Fibroblast of the conjunctiva (primary cell): Measurements from ENCODE around the gene ADGRB3.
"Not testable (repeated sequence)": the region's sequence is repeated elsewhere in the genome, so short reads cannot be mapped to it uniquely, and the experiment has no call there.

Experiments used
- DNase-seq: peaks from one replicate; pipeline ENCODE4 v3.0.0-alpha.2; 2010; ENCODE audit warnings: low read depth

ADGRB3 gene

DNA sequence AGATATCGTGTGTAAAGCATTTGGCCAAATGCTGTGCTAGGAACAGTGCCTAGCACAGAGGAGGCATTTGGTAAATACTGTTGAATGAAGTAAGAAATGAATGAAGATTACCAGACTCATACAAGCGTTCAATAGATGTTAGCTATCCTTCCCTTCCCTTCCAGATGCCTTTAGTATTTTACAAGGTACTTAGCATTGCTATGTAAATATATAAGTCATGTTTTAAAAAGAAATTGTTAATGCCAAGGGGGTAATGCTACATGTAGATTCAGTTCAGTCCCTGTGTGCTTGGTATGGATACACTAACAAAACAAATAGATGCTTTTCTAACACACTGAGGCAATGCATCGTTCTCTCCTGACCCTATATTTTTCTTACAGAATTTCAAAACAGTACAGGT, 407.2 kb downstream of the ADGRB3 start:
- DNase-seq, result no peak

GRCh38 chr6:69044534-69044933, 409.5 kb downstream of the ADGRB3 start:
- DNase-seq, result no peak

DNA sequence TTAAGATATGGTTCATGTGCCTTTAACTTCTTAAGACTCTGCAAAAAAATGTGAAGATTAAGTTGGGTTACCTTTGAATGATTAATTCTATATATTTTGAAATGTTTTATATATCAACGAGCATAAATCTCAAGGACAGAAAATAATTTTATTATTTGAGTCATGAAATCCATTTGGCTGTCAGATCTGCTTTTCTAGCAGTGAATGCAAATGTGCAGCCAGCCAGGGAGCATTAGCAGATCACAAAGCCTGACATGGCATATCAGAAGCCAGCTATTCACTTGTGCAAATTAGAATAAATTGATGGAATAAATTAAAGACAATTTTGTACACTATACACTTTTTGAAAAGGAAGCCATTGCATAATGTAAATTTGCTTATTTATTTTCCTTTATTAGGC, 424.3 kb downstream of the ADGRB3 start:
- DNase-seq, result no peak

DNA sequence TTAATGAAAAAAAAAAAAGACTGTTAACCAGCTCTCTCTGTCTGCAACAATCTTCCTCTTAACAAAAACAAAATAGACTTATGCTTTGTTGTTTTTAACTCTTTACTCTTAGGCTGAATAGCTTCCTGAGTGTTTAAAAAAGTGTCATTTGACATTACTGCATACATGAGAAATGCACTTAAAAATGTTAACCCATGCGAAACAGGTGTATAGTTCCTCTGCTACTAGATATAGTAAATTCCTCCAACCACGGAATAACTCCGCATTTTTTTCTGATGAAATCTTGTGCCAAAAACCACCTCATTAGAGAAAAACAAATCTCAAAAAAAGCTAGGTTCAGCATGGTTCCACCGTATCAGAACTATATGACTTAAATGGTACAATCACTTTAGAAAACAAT, 426.0 kb downstream of the ADGRB3 start:
- no peak for DNase-seq

DNA sequence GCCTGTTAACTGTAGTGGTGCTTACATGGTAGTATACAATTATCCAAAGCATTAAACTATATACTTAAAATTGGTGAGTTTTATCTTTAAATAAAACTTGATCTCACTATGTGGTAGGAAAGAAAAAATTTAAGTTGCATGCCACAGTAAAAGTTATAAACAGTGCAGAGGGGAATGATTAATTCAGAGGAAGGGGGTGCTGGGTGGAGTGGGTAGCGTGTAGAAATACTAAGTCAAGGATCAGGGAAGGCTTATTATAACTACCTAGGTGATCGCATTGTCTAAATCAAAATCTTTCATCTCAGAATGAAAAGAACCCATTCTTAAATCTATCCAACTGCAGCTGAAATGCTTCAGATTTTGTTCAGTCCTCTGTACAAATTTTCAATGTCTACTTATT, 428.3 kb downstream of the ADGRB3 start:
- no peak for DNase-seq

DNA sequence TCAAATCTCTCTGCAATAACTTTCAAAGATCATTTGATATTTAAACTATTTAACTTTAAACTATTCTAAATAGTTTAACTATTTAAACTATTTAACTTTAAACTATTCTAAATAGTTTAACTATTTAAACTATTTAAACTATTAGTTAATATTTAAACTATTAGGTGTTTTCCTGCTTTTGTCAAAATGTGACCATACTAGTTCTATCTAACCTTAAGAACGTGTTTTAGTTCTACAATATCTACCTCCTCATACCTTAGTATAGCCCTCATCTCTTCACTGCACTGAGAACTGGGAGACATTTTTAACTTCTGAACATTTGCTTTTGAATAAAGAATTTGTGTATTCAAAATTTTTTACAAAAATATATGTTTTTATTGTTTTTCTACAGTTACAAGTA, 429.1 kb downstream of the ADGRB3 start:
- no peak for DNase-seq

- no peak for DNase-seq
Measured at GRCh38 chr6:69069881-69070280, 434.8 kb downstream of the ADGRB3 start.

GRCh38 chr6:69072796-69073195, 437.7 kb downstream of the ADGRB3 start:
- no peak for DNase-seq

- no peak for DNase-seq
Measured at GRCh38 chr6:69084746-69085335, 449.8 kb downstream of the ADGRB3 start.

DNA sequence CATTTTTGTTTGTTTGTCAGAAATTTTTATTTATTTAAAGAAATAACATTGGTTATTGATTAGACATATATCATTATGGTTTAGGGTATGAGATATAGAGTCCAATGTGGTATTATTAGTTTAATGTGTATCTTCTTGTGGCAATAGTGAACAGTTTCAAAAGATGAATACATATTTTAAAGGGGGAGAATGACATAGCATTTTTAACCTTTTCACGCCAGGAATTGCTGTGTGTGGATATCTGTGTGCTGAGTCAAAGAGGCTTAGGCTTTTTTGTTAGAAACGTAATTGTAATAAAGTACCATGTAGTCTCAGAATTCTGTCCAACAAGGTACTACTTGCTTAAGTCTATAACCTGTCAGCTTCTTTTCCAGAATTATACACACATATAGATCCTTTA, 451.6 kb downstream of the ADGRB3 start:
- DNase-seq, result no peak

DNA sequence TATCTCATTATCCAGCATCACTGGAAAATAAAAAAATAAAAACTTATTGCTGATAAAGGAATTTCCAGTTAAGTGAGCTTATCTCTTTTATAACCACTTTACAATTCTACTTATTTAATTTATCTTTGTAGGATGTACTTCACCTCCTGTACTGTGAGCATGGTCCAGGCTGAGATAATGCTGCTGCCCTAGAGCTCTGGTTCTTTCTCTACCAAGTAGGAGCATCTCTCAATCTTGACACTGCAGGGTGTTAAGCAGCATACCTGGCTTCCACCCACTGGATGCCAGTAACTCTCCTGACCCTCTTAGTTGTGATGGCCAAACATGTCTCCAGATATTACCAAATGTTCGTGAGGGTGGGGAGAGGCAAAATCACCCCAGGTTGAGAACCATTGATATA, 454.5 kb downstream of the ADGRB3 start:
- no peak for DNase-seq

GRCh38 chr6:69090132-69090531, 455.1 kb downstream of the ADGRB3 start:
- DNase-seq, result no peak

- DNase-seq, result no peak
Measured at GRCh38 chr6:69096681-69097080, 461.6 kb downstream of the ADGRB3 start.

DNA sequence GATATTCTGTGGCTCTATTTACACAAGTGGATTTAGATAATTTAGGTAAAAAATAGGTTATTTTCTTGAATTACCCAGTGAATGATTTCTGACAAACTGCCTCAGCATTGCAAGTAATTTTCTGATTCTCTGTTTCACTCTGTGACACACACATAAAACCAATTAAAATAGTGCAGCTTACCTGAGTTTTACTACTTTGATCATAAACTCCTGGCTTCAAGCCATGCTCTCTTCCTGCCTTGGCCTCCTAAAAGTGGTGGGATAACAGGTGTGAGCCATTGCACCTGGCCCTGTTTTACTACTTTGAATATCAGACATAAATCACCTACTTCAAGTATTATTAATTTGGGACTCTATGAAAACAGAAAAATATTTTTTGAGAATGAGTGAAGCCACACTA, 462.9 kb downstream of the ADGRB3 start:
- DNase-seq, result no peak

GRCh38 chr6:69098910-69099309, 463.8 kb downstream of the ADGRB3 start:
- DNase-seq, result no peak

DNA sequence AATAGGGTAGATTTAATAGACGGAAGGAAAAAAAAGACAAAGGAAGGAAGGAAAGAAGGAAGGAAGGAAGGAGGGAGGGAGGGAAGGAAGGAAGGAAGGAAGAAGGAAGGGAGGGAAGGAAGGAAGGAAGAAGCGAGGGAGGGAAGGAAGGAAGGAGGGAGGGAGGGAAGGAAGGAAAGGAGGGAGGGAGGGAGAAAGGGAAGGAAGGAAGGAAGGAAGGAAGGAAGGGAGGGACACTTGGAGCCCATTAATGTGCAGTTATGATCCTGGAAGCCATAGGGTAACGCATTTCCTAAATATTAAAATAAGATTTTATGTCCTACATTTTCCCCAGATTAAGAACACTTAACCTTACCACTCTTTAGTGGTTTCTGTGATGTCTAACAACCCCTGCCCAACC, 465.7 kb downstream of the ADGRB3 start:
- DNase-seq, result no peak

GRCh38 chr6:69102416-69102815, 467.3 kb downstream of the ADGRB3 start:
- no peak for DNase-seq

- no peak for DNase-seq
Measured at GRCh38 chr6:69105288-69105687, 470.2 kb downstream of the ADGRB3 start.

- no peak for DNase-seq
Measured at GRCh38 chr6:69106511-69106910, 471.4 kb downstream of the ADGRB3 start.

DNA sequence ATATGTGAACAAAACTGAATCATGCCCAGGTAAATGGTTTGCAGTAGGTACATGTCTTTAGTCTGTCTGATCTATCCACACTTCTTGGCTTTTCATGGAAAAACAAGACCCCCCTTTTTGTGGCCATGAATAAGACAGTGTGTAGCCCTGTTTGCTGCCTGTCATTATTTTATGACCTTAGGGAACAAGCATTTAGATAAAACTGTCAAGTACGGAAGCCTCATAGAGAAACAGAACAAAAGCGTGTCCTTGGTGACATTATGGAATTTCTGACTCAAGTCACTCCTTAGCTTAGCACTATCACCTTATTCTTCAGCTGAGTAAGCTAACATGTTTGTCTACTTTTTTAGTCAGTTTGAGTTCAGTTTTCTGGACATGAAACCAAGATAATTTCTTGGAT, 476.2 kb downstream of the ADGRB3 start:
- no peak for DNase-seq

GRCh38 chr6:69116658-69117057, 481.6 kb downstream of the ADGRB3 start:
- no peak for DNase-seq

- not testable (repeated sequence) for DNase-seq
Measured at GRCh38 chr6:69121461-69122406, 486.7 kb downstream of the ADGRB3 start.

GRCh38 chr6:69122407-69122773, 487.3 kb downstream of the ADGRB3 start:
- no peak for DNase-seq

DNA sequence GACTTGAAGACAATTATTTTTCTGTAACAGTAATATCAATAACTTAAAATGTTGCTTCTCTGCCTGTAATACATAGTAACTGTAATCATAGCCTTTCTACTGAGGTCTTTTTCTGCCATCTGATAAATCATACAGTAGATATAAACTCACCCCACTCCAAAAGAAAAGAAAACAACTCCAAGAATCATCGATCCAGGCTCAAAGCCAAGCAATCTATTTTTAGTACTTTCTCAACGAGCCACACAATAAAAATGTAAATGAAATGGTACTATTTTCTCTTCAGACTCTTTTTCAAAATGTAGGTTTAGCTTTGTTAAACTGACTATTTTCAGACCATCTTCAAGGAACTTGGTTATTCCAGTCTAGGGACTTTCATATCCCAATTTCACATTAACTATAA, 493.3 kb downstream of the ADGRB3 start:
- no peak for DNase-seq
